SK-N-SH treated with all-trans-retinoic acid at 6 μM for 48 hours (cell line): Measurements from ENCODE around the gene CCT6A.

Source experiments
- ATAC-seq: fragments of 200-7000 bp; cut with Tn5 transposase; 3 replicates; pipeline ENCODE4 v1.9.1; 2020; ENCODE audit warnings: mild to moderate bottlenecking, moderate library complexity
- ARNTL ChIP-seq: fragments of 450-650 bp; formaldehyde crosslinking; IDR thresholded peaks from 2 replicates; pipeline ENCODE4 v1.5.0; 2020; ENCODE audit warnings: low read depth, mild to moderate bottlenecking, moderate library complexity, borderline replicate concordance
- CREB5 ChIP-seq: fragments of 250-450 bp; sonication (Bioruptor Pico); IDR thresholded peaks from 2 replicates; pipeline ENCODE4 v1.5.1; 2020; ENCODE audit warnings: low read depth, mild to moderate bottlenecking, moderate library complexity
- CSDC2 ChIP-seq: fragments of 250-450 bp; sonication (Bioruptor Pico); IDR thresholded peaks from 2 replicates; pipeline ENCODE4 v1.5.0; 2020; ENCODE audit warnings: mild to moderate bottlenecking, moderate library complexity
- ESRRG ChIP-seq: fragments of 250-450 bp; sonication (Bioruptor Pico); IDR thresholded peaks from 2 replicates; pipeline ENCODE4 v1.6.1; 2021; ENCODE audit warnings: mild to moderate bottlenecking
- GLIS3 ChIP-seq: fragments of 250-450 bp; sonication (Bioruptor Pico); IDR thresholded peaks from 2 replicates; pipeline ENCODE4 v1.5.0; 2020; ENCODE audit warnings: mild to moderate bottlenecking, moderate library complexity
- ISL1 ChIP-seq: fragments of 250-450 bp; sonication (Bioruptor Pico); IDR thresholded peaks from 2 replicates; pipeline ENCODE4 v2.1.2; 2022; ENCODE audit warnings: mild to moderate bottlenecking, moderate library complexity
- POU6F1 ChIP-seq: fragments of 250-450 bp; sonication (Bioruptor Pico); IDR thresholded peaks from 2 replicates; pipeline ENCODE4 v1.8.0; 2021; ENCODE audit warnings: low read depth, mild to moderate bottlenecking, moderate library complexity, borderline replicate concordance
- PPARA ChIP-seq: fragments of 250-450 bp; sonication (Bioruptor Pico); IDR thresholded peaks from 2 replicates; pipeline ENCODE4 v1.5.0; 2020; ENCODE audit warnings: mild to moderate bottlenecking, borderline replicate concordance
- RARB ChIP-seq: fragments of 250-450 bp; sonication (Bioruptor Pico); IDR thresholded peaks from 2 replicates; pipeline ENCODE4 v1.8.0; 2021; ENCODE audit warnings: mild to moderate bottlenecking, moderate library complexity
- TCF4 ChIP-seq: fragments of 250-450 bp; sonication (Bioruptor Pico); IDR thresholded peaks from 2 replicates; pipeline ENCODE4 v1.8.0; 2021; ENCODE audit warnings: mild to moderate bottlenecking, moderate library complexity, borderline replicate concordance
- TOX ChIP-seq: fragments of 250-450 bp; sonication (Bioruptor Pico); IDR thresholded peaks from 2 replicates; pipeline ENCODE4 v1.8.0; 2021; ENCODE audit warnings: mild to moderate bottlenecking, moderate library complexity, borderline replicate concordance
- TSHZ2 ChIP-seq: fragments of 250-450 bp; sonication (Bioruptor Pico); IDR thresholded peaks from 2 replicates; pipeline ENCODE4 v1.5.0; 2020; ENCODE audit warnings: mild to moderate bottlenecking, moderate library complexity
- ZC3H10 ChIP-seq: fragments of 250-450 bp; sonication (Bioruptor Pico); IDR thresholded peaks from 2 replicates; pipeline ENCODE4 v1.5.1; 2021; ENCODE audit warnings: mild to moderate bottlenecking, moderate library complexity
- ZFP3 ChIP-seq: fragments of 250-450 bp; sonication (Bioruptor Pico); IDR thresholded peaks from 2 replicates; pipeline ENCODE4 v1.5.0; 2020; ENCODE audit warnings: mild to moderate bottlenecking, moderate library complexity
- ZFP30 ChIP-seq: fragments of 450-650 bp; formaldehyde crosslinking; IDR thresholded peaks from 2 replicates; pipeline ENCODE4 v1.5.0; 2022; ENCODE audit warnings: mild to moderate bottlenecking, moderate library complexity
- ZNF565 ChIP-seq: fragments of 450-650 bp; formaldehyde crosslinking; conservative IDR thresholded peaks from 2 replicates; pipeline ENCODE4 v1.5.0; 2020; ENCODE audit warnings: low read depth, mild to moderate bottlenecking, moderate library complexity
- ZNF70 ChIP-seq: fragments of 450-650 bp; formaldehyde crosslinking; IDR thresholded peaks from 2 replicates; pipeline ENCODE4 v1.5.0; 2020; ENCODE audit warnings: mild to moderate bottlenecking, moderate library complexity
- ZNF8 ChIP-seq: fragments of 450-650 bp; formaldehyde crosslinking; IDR thresholded peaks from 2 replicates; pipeline ENCODE4 v1.5.0; 2020; ENCODE audit warnings: mild to moderate bottlenecking, moderate library complexity
- TF ChIP-seq, protein P1 (sequence below): fragments of 250-450 bp; sonication (Bioruptor Pico); IDR thresholded peaks from 2 replicates; pipeline ENCODE4 v1.5.1; 2021; ENCODE audit warnings: mild to moderate bottlenecking, moderate library complexity

Gene CCT6A

GRCh38 chr7:56092789-56093531 is 41.4 kb downstream of the CCT6A start, which contains the start of gene PHKG1:
TSS of gene PHKG1 (minus strand) at chr7:56092952. CDS start at chr7:56088941, 4,011 bp downstream.
- TF ChIP-seq ZC3H10 (CRISPR knock-in tag) (no peak), ISL1 (CRISPR knock-in tag) (no peak), ZNF8 (CRISPR knock-in tag) (no peak), PPARA (CRISPR knock-in tag) (no peak), ESRRG (no peak), ZNF565 (CRISPR knock-in tag) (no peak), CSDC2 (CRISPR knock-in tag) (no peak), ZNF70 (no peak), ZFP30 (no peak), TCF4 (CRISPR knock-in tag) (no peak), TSHZ2 (CRISPR knock-in tag) (no peak), ZFP3 (CRISPR knock-in tag) (no peak), POU6F1 (no peak), RARB (CRISPR knock-in tag) (no peak), GLIS3 (no peak), CREB5 (CRISPR knock-in tag) (no peak), ARNTL (no peak), TOX (no peak)
- TF ChIP-seq, protein P1, sequence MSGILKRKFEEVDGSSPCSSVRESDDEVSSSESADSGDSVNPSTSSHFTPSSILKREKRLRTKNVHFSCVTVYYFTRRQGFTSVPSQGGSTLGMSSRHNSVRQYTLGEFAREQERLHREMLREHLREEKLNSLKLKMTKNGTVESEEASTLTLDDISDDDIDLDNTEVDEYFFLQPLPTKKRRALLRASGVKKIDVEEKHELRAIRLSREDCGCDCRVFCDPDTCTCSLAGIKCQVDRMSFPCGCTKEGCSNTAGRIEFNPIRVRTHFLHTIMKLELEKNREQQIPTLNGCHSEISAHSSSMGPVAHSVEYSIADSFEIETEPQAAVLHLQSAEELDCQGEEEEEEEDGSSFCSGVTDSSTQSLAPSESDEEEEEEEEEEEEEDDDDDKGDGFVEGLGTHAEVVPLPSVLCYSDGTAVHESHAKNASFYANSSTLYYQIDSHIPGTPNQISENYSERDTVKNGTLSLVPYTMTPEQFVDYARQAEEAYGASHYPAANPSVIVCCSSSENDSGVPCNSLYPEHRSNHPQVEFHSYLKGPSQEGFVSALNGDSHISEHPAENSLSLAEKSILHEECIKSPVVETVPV (CRISPR knock-in tag) = no peak
- TF ChIP-seq, all 23 proteins: peak for 0

GRCh38 chr7:56097700-56098099 is 46.1 kb downstream of the CCT6A start:
- ATAC-seq = peak; percentile 66

More at GRCh38 chr7:56092789-56093531, 41.4 kb downstream of the CCT6A start, which contains the start of gene PHKG1:
- ATAC-seq = peak; percentile 92

More at GRCh38 chr7:56097700-56098099, 46.1 kb downstream of the CCT6A start:
- TF ChIP-seq, protein P1 (CRISPR knock-in tag) = no peak
- TF ChIP-seq CSDC2 (CRISPR knock-in tag) = no peak
- TF ChIP-seq TCF4 (CRISPR knock-in tag) = peak; percentile 68
- TF ChIP-seq ZNF70 = no peak
- no peak for TF ChIP-seq POU6F1
- TF ChIP-seq ISL1 (CRISPR knock-in tag) = no peak
- no peak for TF ChIP-seq TSHZ2 (CRISPR knock-in tag)
- peak; percentile 83; the same call in 1 of the 2 replicates for TF ChIP-seq RARB (CRISPR knock-in tag)
- no peak for TF ChIP-seq GLIS3
- TF ChIP-seq ESRRG = no peak
- 0 out of 2 replicates have a peak, but pooled peaks have one; percentile 33 for TF ChIP-seq CREB5 (CRISPR knock-in tag)
